22Rv1 (cell line): ENCODE data around the gene MAGI1.
"Not testable (repeated sequence)": the region's sequence is repeated elsewhere in the genome, so short reads cannot be mapped to it uniquely, and the experiment has no call there.

ENCODE experiments used
- H3K27ac ChIP-seq: fragments of 450-650 bp; 2 replicates; pipeline ENCODE4 v1.5.1; 2017
- ZFX ChIP-seq: fragments of 450-650 bp; IDR thresholded peaks from 2 replicates; pipeline ENCODE4 v1.6.1; 2017; ENCODE audit warnings: antibody characterized with exemption, borderline replicate concordance
- TF ChIP-seq, protein P1 (sequence below): fragments of 450-650 bp; IDR thresholded peaks from 2 replicates; pipeline ENCODE4 v1.5.1; 2017; ENCODE audit warnings: mild to moderate bottlenecking

The MAGI1 gene

DNA sequence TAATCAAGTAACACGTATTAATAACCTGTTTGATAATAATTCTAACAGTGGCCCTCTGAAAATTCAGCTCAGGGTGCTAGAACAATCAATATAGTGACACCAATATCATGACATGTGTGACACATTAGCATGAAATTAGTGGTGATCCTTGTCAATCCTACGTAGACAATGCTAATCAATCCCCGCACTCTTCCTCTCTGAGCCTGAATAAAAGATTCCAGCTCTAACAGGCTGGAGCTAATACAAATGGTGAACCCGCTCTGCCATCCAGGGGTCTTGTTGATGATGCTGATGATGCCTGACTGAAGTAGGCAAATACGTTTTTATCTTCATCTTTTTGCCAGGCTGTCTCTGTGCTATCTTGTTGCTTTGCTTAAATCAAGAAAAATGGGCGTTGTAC is 462.5 kb downstream of the MAGI1 start:
- TF ChIP-seq, protein P1, sequence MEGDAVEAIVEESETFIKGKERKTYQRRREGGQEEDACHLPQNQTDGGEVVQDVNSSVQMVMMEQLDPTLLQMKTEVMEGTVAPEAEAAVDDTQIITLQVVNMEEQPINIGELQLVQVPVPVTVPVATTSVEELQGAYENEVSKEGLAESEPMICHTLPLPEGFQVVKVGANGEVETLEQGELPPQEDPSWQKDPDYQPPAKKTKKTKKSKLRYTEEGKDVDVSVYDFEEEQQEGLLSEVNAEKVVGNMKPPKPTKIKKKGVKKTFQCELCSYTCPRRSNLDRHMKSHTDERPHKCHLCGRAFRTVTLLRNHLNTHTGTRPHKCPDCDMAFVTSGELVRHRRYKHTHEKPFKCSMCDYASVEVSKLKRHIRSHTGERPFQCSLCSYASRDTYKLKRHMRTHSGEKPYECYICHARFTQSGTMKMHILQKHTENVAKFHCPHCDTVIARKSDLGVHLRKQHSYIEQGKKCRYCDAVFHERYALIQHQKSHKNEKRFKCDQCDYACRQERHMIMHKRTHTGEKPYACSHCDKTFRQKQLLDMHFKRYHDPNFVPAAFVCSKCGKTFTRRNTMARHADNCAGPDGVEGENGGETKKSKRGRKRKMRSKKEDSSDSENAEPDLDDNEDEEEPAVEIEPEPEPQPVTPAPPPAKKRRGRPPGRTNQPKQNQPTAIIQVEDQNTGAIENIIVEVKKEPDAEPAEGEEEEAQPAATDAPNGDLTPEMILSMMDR: no peak
- TF ChIP-seq ZFX: no peak
- H3K27ac ChIP-seq: no peak overlapping the region

DNA sequence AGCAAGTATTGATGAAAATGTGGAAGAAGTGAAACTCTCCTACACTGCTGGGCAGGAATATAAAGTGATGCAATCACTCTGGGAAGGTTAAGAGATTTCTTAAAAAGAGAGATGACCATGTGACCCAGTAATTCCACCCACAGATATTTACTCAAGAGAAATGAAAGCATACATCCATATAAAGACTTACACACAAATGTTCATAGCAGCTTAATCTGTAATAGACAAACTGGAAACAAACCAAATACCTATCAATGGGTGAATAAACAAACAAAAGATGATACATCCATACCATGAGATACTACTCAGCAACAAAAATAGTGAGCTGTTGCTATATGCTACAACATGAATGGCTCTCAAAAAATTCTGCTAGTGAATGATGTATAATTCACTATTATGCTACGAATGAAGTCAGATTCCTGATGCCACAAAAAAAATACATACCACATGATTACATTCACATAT is 463.3 kb downstream of the MAGI1 start:
- no peak overlapping the region for H3K27ac ChIP-seq

DNA sequence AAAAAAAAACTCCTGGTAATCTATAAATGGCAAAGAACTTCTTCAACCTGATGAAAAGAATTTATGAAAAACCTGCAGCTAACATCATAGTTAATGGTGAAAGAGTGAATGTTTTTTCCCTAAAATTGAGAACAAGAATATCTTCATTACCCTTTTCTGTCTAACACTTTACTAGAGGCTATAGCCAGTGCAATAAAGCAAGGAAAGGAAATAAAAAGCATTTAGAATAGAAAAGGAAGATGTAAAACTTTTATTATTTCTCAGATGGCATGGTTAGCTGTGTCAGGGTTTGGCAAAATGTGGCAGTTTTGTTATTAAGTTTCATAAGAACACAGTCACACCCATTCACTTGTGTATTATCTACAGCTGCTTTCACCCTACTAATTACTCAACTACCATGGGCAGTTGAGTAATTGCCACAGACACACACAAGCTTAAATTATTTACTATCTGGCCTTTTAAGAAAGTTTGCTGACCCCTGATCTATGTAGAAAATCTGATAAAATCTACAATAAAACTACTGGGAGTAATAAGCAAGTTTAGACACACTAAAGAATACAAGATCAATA is 465.1 kb downstream of the MAGI1 start:
- no peak overlapping the region for H3K27ac ChIP-seq
- TF ChIP-seq ZFX: no peak
- TF ChIP-seq, protein P1: no peak

More for the DNA sequence above, 463.3 kb downstream of the MAGI1 start:
- no peak for TF ChIP-seq ZFX
- TF ChIP-seq, protein P1: no peak

DNA sequence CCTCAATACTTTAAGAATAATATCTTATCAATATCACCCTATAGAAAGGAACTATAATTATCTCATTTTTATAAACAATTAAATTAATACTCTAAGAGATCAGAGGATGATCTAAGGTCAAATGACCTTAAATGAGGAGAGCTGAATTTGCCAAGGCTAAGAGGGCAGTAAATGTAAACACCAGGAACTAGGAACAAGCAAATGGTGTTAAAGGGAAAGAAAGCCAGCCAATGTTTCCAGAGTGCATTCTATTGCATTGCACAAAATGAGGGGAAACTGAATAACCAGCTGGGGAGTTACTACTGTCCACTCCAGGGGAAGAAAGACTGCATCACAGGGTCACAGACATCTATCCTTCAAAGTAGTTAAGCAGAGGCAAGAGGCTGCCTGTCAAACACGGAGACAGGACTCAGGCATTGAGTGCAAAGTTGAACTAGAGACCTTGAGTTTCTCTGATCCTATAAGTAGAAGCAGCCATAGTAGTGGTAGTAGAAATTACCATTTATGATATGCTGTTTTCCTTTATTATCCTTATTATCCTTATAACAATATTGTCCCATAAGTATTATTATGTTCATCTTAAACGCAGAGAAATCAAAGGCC is 466.4 kb downstream of the MAGI1 start:
- no peak for TF ChIP-seq ZFX
- TF ChIP-seq, protein P1: no peak
- H3K27ac ChIP-seq: no peak overlapping the region

DNA sequence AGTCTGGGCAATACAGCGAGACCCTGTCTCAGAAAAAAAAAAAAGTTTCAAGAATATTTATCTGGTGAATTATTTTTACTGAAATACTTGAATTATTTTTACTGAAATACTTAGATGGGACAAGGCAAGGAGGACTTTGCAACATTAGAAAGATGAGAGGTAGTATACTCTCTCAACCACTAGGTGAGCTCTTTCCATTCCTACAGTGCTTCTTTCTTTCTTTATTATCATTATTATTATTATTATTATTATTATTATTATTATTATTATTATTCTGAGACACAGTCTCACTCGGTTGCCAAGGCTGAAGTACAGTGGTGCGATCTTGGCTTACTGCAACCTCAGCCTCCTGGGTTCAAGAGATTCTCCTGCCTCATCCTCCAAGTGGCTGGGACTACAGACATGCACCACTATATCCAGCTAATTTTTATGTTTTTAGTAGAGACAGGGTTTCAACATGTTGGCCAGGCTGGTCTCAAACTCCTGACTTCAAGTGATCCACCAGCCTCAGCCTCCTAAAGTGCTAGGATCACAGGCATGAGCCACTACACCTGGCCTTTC is 468.8 kb downstream of the MAGI1 start:
- no peak overlapping the region for H3K27ac ChIP-seq
- TF ChIP-seq ZFX: no peak
- TF ChIP-seq, protein P1: peak; percentile 29; the same call in 1 of the 2 replicates

DNA sequence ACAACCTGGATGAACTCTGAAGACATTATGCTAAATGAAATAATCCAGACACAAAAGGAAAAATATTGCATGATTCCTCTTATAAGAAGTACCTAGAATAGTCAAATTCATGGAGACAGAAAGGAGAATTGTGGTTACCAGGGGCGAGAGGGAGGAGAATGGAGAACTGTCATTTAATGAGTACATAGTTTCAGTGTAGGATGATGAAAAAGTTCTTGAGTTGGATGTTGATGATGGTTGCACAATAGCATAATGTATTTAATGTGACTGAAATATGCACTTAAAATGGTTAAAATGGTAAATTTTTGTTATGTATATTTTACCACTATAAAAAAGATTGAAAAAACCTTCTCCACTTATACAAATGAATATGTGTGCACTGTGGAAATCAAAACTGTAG is 469.6 kb downstream of the MAGI1 start:
- H3K27ac ChIP-seq: no peak overlapping the region
- TF ChIP-seq ZFX: no peak
- TF ChIP-seq, protein P1: no peak

DNA sequence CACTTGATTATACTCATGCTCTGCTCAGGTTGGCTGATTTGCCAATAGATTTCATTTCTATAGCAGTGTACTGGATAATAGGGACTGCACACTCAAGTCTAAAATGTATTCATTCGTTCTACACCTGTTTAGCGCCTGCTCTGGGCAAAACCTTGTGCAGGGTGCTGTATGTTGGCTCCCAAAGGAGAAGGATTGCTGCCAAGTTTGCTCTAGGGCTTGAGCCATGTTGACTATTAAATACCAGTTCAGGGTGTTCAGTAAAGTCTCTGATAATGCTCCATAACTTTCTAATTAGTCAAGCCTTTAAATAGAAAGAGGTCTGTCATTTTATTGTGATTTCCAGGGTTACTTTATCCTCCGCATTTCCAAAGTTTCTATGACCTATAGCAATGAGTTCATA is 470.2 kb downstream of the MAGI1 start:
- H3K27ac ChIP-seq: no peak overlapping the region
- TF ChIP-seq ZFX: no peak
- TF ChIP-seq, protein P1: no peak

DNA sequence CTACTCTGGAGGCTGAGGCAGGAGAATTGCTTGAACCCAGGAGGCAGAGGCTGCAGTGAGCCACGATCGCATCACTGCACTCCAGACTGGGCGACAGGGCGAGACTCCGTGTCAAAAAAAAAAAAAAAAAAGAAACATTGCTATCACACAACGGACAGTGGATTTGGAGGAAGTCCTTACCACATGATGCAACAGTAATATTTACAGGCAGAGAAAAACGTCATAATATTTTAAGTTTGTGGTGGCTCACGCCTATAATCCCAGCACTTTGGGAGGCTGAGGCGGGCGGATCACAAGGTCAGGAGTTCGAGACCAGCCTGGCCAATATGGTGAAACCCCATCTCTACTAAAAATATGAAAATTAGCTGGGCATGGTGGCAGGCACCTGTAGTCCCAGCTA is 473.0 kb downstream of the MAGI1 start:
- H3K27ac ChIP-seq: not testable (repeated sequence)
